Measurements from ENCODE around the gene PROKR1.

Gene PROKR1

DNA sequence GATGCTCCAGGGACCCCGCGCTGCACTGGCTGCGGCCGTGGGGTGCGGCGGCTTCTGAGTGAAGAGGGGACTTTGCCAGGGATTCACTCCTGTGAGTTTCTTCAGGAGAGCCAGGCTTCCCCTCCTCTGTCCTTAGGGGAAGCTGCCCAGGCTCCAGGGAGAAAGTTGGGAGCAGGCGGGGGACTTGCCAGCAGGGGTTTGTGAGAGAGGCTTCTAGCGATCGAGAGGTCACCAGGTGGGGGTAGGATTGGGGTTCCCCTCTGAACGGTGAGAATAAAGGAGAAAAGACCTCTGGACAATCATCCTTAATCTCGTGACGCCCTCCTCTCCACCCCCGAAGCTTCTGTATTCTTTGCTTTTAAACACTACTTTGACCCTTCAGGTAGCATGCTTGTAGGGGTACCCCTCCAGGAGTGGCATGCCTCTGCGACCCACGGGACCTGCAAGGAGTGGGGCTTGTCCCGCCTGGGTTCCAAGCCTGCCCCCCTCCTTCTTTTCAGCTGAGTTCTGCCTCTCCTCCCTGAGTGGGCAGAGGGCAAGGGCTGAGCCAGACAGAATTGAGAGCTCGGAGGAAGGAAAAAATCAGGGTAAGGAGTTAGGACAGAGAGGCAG is 601 bp downstream of the PROKR1 start:
- Histone ChIP-seq H3K9me3 (ENCODE audit: insufficient read depth, low read length, severe bottlenecking) (peaks cover 3% of the 10 kb centered on the region), H3K27ac (ENCODE audit: low read length) (no peak overlapping the region), H3K27me3 (ENCODE audit: insufficient read depth, low read length, poor library complexity) (no peaks in the 10 kb centered on the region), H3K9ac (ENCODE audit: low read depth, low read length) (no peak overlapping the region), H3K4me2 (ENCODE audit: insufficient read depth, low read length) (no peak overlapping the region), H2AFZ (ENCODE audit: low read depth, low read length) (no peak overlapping the region), H3K79me2 (ENCODE audit: insufficient read depth, low read length) (no peaks in the 10 kb centered on the region), H3K36me3 (ENCODE audit: insufficient read depth, low read length) (no peaks in the 10 kb centered on the region), H4K20me1 (ENCODE audit: insufficient read depth, low read length) (no peaks in the 10 kb centered on the region), H3K4me3 (ENCODE audit: low read depth in 1 of 2, low read length in 2 of 2) (no peak overlapping the region), H3K4me1 (ENCODE audit: insufficient read depth, low read length) (no peaks in the 10 kb centered on the region)
- TF ChIP-seq, protein P1, sequence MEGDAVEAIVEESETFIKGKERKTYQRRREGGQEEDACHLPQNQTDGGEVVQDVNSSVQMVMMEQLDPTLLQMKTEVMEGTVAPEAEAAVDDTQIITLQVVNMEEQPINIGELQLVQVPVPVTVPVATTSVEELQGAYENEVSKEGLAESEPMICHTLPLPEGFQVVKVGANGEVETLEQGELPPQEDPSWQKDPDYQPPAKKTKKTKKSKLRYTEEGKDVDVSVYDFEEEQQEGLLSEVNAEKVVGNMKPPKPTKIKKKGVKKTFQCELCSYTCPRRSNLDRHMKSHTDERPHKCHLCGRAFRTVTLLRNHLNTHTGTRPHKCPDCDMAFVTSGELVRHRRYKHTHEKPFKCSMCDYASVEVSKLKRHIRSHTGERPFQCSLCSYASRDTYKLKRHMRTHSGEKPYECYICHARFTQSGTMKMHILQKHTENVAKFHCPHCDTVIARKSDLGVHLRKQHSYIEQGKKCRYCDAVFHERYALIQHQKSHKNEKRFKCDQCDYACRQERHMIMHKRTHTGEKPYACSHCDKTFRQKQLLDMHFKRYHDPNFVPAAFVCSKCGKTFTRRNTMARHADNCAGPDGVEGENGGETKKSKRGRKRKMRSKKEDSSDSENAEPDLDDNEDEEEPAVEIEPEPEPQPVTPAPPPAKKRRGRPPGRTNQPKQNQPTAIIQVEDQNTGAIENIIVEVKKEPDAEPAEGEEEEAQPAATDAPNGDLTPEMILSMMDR (IDR thresholded peaks at IDR 0.05; ENCODE audit: borderline replicate concordance, extremely low read depth, low read length, poor library complexity, severe bottlenecking): no peak
- TF ChIP-seq EZH2 (IDR thresholded peaks at IDR 0.05; ENCODE audit: borderline replicate concordance, low read depth, low read length, severe bottlenecking): no peak
- ATAC-seq (ENCODE audit: insufficient read depth, low read depth): no peak
- DNase-seq: no peak

DNA sequence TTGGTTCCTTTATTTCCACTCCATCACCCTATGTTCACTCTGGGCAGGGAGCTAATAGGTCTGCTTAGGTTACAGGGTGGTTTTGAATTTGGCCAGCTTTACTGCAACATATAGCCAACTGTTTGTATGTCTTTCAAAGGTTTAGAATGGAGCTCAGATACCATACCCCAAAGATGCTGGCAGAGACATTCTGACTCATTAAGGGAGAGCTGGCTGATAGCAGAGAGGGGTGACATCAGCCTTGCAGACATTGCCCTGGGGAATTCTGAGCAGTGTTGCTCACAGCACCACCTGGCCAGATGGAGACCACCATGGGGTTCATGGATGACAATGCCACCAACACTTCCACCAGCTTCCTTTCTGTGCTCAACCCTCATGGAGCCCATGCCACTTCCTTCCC is 2.1 kb downstream of the PROKR1 start:
- no peak overlapping the region for H3K27ac ChIP-seq (ENCODE audit: low read length)
- TF ChIP-seq, protein P1 (IDR thresholded peaks at IDR 0.05; ENCODE audit: borderline replicate concordance, extremely low read depth, low read length, poor library complexity, severe bottlenecking): no peak
- H3K4me2 ChIP-seq (ENCODE audit: insufficient read depth, low read length): no peak overlapping the region
- no peaks in the 10 kb centered on the region for H3K79me2 ChIP-seq (ENCODE audit: insufficient read depth, low read length)
- no peak overlapping the region for H3K9ac ChIP-seq (ENCODE audit: low read depth, low read length)
- peaks cover 3% of the 10 kb centered on the region for H3K9me3 ChIP-seq (ENCODE audit: insufficient read depth, low read length, severe bottlenecking)
- H2AFZ ChIP-seq (ENCODE audit: low read depth, low read length): no peak overlapping the region
- no peaks in the 10 kb centered on the region for H3K27me3 ChIP-seq (ENCODE audit: insufficient read depth, low read length, poor library complexity)
- H3K4me3 ChIP-seq (ENCODE audit: low read depth in 1 of 2, low read length in 2 of 2): no peak overlapping the region
- H4K20me1 ChIP-seq (ENCODE audit: insufficient read depth, low read length): no peaks in the 10 kb centered on the region
- H3K36me3 ChIP-seq (ENCODE audit: insufficient read depth, low read length): no peaks in the 10 kb centered on the region
- DNase-seq (peak; percentile 30), ATAC-seq (ENCODE audit: insufficient read depth, low read depth) (peak; percentile 70)
- H3K4me1 ChIP-seq (ENCODE audit: insufficient read depth, low read length): no peaks in the 10 kb centered on the region

DNA sequence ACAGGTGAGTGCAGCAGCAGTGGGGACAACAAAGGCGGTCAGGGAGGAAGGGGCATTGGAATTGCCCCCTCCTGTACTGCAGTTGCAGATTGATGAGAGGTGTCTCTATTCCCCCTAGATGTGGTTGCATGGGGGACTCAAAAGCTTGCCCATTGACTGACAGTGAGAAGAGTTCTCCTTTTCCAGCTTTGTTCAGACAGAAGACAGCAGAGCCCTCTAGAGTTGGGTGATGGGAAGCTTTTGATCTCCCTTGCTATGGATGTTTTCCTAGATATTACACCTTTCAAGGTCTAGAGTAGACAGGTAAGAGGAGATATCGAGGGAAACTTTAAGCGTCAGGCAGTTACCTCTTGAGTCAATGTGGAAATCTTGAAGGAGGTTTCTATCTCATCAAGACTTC is 2.9 kb downstream of the PROKR1 start:
- H4K20me1 ChIP-seq (ENCODE audit: insufficient read depth, low read length): no peaks in the 10 kb centered on the region
- H3K4me3 ChIP-seq (ENCODE audit: low read depth in 1 of 2, low read length in 2 of 2): no peak overlapping the region
- peaks cover 3% of the 10 kb centered on the region for H3K9me3 ChIP-seq (ENCODE audit: insufficient read depth, low read length, severe bottlenecking)
- H3K27ac ChIP-seq (ENCODE audit: low read length): no peak overlapping the region
- H3K36me3 ChIP-seq (ENCODE audit: insufficient read depth, low read length): no peaks in the 10 kb centered on the region
- ATAC-seq (ENCODE audit: insufficient read depth, low read depth) (no peak), DNase-seq (no peak)
- H3K27me3 ChIP-seq (ENCODE audit: insufficient read depth, low read length, poor library complexity): no peaks in the 10 kb centered on the region
- no peaks in the 10 kb centered on the region for H3K79me2 ChIP-seq (ENCODE audit: insufficient read depth, low read length)
- H3K4me1 ChIP-seq (ENCODE audit: insufficient read depth, low read length): peaks cover 7% of the 10 kb centered on the region
- H3K4me2 ChIP-seq (ENCODE audit: insufficient read depth, low read length): no peak overlapping the region
- H3K9ac ChIP-seq (ENCODE audit: low read depth, low read length): no peak overlapping the region
- H2AFZ ChIP-seq (ENCODE audit: low read depth, low read length): no peak overlapping the region
- TF ChIP-seq EZH2 (IDR thresholded peaks at IDR 0.05; ENCODE audit: borderline replicate concordance, low read depth, low read length, severe bottlenecking): no peak
- TF ChIP-seq, protein P1 (IDR thresholded peaks at IDR 0.05; ENCODE audit: borderline replicate concordance, extremely low read depth, low read length, poor library complexity, severe bottlenecking): peak; percentile 38

DNA sequence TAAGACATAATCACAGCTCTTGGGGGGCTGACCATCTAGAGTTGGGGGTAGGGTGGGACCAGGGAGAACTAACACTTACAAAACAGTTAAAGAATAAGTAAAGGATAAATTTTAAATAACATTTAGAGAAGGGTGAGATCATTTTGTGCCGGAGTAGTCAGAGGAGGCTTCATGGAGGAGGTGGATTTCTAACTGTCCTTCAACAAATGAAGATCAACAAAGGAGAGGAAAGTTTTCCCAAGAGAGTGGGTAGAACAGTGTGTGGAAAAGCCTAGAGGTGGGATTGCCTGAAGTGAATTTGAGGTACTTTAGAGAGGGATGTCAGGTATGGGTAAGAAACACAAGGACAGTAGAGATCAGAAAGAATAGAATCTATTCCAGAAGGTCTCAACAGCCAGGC is 7.3 kb downstream of the PROKR1 start:
- no peaks in the 10 kb centered on the region for H3K27me3 ChIP-seq (ENCODE audit: insufficient read depth, low read length, poor library complexity)
- H2AFZ ChIP-seq (ENCODE audit: low read depth, low read length): no peak overlapping the region
- no peaks in the 10 kb centered on the region for H3K36me3 ChIP-seq (ENCODE audit: insufficient read depth, low read length)
- ATAC-seq (ENCODE audit: insufficient read depth, low read depth): no peak
- DNase-seq: no peak
- no peak overlapping the region for H3K9ac ChIP-seq (ENCODE audit: low read depth, low read length)
- H3K27ac ChIP-seq (ENCODE audit: low read length): no peak overlapping the region
- H3K4me2 ChIP-seq (ENCODE audit: insufficient read depth, low read length): no peak overlapping the region
- H3K79me2 ChIP-seq (ENCODE audit: insufficient read depth, low read length): no peaks in the 10 kb centered on the region
- H3K4me3 ChIP-seq (ENCODE audit: low read depth in 1 of 2, low read length in 2 of 2): no peak overlapping the region
- TF ChIP-seq, protein P1 (IDR thresholded peaks at IDR 0.05; ENCODE audit: borderline replicate concordance, extremely low read depth, low read length, poor library complexity, severe bottlenecking): no peak
- peaks cover 32% of the 10 kb centered on the region for H3K4me1 ChIP-seq (ENCODE audit: insufficient read depth, low read length)
- no peaks in the 10 kb centered on the region for H3K9me3 ChIP-seq (ENCODE audit: insufficient read depth, low read length, severe bottlenecking)
- no peaks in the 10 kb centered on the region for H4K20me1 ChIP-seq (ENCODE audit: insufficient read depth, low read length)
